Measurements from ENCODE around the gene GAB1.
A peak's percentile ranks its signal among the peaks of the same experiment; 100 is the strongest.

Gene GAB1

GRCh38 chr4:143313521-143313920, 23.2 kb upstream of the GAB1 start:
- Mint-ChIP-seq H3K27ac (no peak overlapping the region), H3K9me3 (no peaks in the 10 kb centered on the region), H3K27me3 (ENCODE audit: low read depth) (peaks cover 3% of the 10 kb centered on the region), H3K4me3 (no peak overlapping the region), H3K36me3 (ENCODE audit: low read depth) (no peaks in the 10 kb centered on the region), H3K4me1 (ENCODE audit: low read depth) (no peaks in the 10 kb centered on the region)

- no peak overlapping the region for H3K27ac Mint-ChIP-seq
- H3K4me3 Mint-ChIP-seq = no peak overlapping the region
These were observed 22.7 kb upstream of the GAB1 start for GRCh38 chr4:143313996-143314395.

GRCh38 chr4:143320113-143320512, 16.6 kb upstream of the GAB1 start:
- Mint-ChIP-seq H3K27me3 (ENCODE audit: low read depth) (peaks cover 9% of the 10 kb centered on the region), H3K27ac (no peak overlapping the region), H3K4me1 (ENCODE audit: low read depth) (no peaks in the 10 kb centered on the region), H3K4me3 (no peak overlapping the region), H3K9me3 (no peaks in the 10 kb centered on the region), H3K36me3 (ENCODE audit: low read depth) (no peaks in the 10 kb centered on the region)

More at GRCh38 chr4:143313996-143314395, 22.7 kb upstream of the GAB1 start:
- Mint-ChIP-seq H3K27me3 (ENCODE audit: low read depth) (peaks cover 4% of the 10 kb centered on the region), H3K9me3 (no peaks in the 10 kb centered on the region), H3K36me3 (ENCODE audit: low read depth) (no peaks in the 10 kb centered on the region), H3K4me1 (ENCODE audit: low read depth) (no peaks in the 10 kb centered on the region)

GRCh38 chr4:143326735-143327134, 9.9 kb upstream of the GAB1 start:
- Mint-ChIP-seq H3K27ac (no peak overlapping the region), H3K36me3 (ENCODE audit: low read depth) (no peaks in the 10 kb centered on the region), H3K4me1 (ENCODE audit: low read depth) (no peaks in the 10 kb centered on the region), H3K4me3 (no peak overlapping the region), H3K27me3 (ENCODE audit: low read depth) (peaks cover 7% of the 10 kb centered on the region), H3K9me3 (no peaks in the 10 kb centered on the region)

GRCh38 chr4:143329985-143330384, 6.7 kb upstream of the GAB1 start:
- no peak overlapping the region for H3K27ac Mint-ChIP-seq
- no peaks in the 10 kb centered on the region for H3K9me3 Mint-ChIP-seq
- H3K4me1 Mint-ChIP-seq (ENCODE audit: low read depth) = no peaks in the 10 kb centered on the region
- H3K36me3 Mint-ChIP-seq (ENCODE audit: low read depth) = no peaks in the 10 kb centered on the region
- H3K27me3 Mint-ChIP-seq (ENCODE audit: low read depth) = peaks cover 21% of the 10 kb centered on the region
- H3K4me3 Mint-ChIP-seq = no peak overlapping the region

- H3K36me3 Mint-ChIP-seq (ENCODE audit: low read depth) = no peaks in the 10 kb centered on the region
- peaks cover 6% of the 10 kb centered on the region for H3K4me1 Mint-ChIP-seq (ENCODE audit: low read depth)
- H3K27ac Mint-ChIP-seq = no peak overlapping the region
- H3K4me3 Mint-ChIP-seq = peak overlapping the region; percentile 89
- peaks cover 55% of the 10 kb centered on the region for H3K27me3 Mint-ChIP-seq (ENCODE audit: low read depth)
- no peaks in the 10 kb centered on the region for H3K9me3 Mint-ChIP-seq
These were observed 496 bp upstream of the GAB1 start for GRCh38 chr4:143335979-143336780.

- Mint-ChIP-seq H3K27ac (no peak overlapping the region), H3K4me3 (peak overlapping the region; percentile 89), H3K4me1 (ENCODE audit: low read depth) (peaks cover 6% of the 10 kb centered on the region), H3K36me3 (ENCODE audit: low read depth) (no peaks in the 10 kb centered on the region), H3K27me3 (ENCODE audit: low read depth) (peaks cover 63% of the 10 kb centered on the region), H3K9me3 (no peaks in the 10 kb centered on the region)
These were observed 1.1 kb downstream of the GAB1 start for GRCh38 chr4:143337600-143338287.

GRCh38 chr4:143338313-143338712, 1.6 kb downstream of the GAB1 start:
- Mint-ChIP-seq H3K4me1 (ENCODE audit: low read depth) (peaks cover 6% of the 10 kb centered on the region), H3K27me3 (ENCODE audit: low read depth) (peaks cover 65% of the 10 kb centered on the region), H3K4me3 (no peak overlapping the region), H3K9me3 (no peaks in the 10 kb centered on the region), H3K36me3 (ENCODE audit: low read depth) (no peaks in the 10 kb centered on the region), H3K27ac (no peak overlapping the region)

GRCh38 chr4:143339497-143339896, 2.8 kb downstream of the GAB1 start:
- H3K27ac Mint-ChIP-seq = no peak overlapping the region
- H3K4me1 Mint-ChIP-seq (ENCODE audit: low read depth) = peaks cover 6% of the 10 kb centered on the region
- H3K9me3 Mint-ChIP-seq = no peaks in the 10 kb centered on the region
- peaks cover 70% of the 10 kb centered on the region for H3K27me3 Mint-ChIP-seq (ENCODE audit: low read depth)
- H3K36me3 Mint-ChIP-seq (ENCODE audit: low read depth) = no peaks in the 10 kb centered on the region
- no peak overlapping the region for H3K4me3 Mint-ChIP-seq

- Mint-ChIP-seq H3K36me3 (ENCODE audit: low read depth) (no peaks in the 10 kb centered on the region), H3K4me3 (no peak overlapping the region), H3K4me1 (ENCODE audit: low read depth) (peaks cover 5% of the 10 kb centered on the region), H3K9me3 (no peaks in the 10 kb centered on the region), H3K27ac (no peak overlapping the region), H3K27me3 (ENCODE audit: low read depth) (peaks cover 70% of the 10 kb centered on the region)
These were observed 4.6 kb downstream of the GAB1 start for GRCh38 chr4:143341186-143341755.

GRCh38 chr4:143343276-143343831, 6.7 kb downstream of the GAB1 start:
- H3K9me3 Mint-ChIP-seq = no peaks in the 10 kb centered on the region
- no peak overlapping the region for H3K27ac Mint-ChIP-seq
- no peaks in the 10 kb centered on the region for H3K36me3 Mint-ChIP-seq (ENCODE audit: low read depth)
- peaks cover 58% of the 10 kb centered on the region for H3K27me3 Mint-ChIP-seq (ENCODE audit: low read depth)
- H3K4me3 Mint-ChIP-seq = no peak overlapping the region
- H3K4me1 Mint-ChIP-seq (ENCODE audit: low read depth) = no peaks in the 10 kb centered on the region

- Mint-ChIP-seq H3K27me3 (ENCODE audit: low read depth) (peaks cover 51% of the 10 kb centered on the region), H3K27ac (no peak overlapping the region), H3K36me3 (ENCODE audit: low read depth) (no peaks in the 10 kb centered on the region), H3K4me1 (ENCODE audit: low read depth) (no peaks in the 10 kb centered on the region), H3K9me3 (no peaks in the 10 kb centered on the region), H3K4me3 (no peak overlapping the region)
These were observed 7.4 kb downstream of the GAB1 start for GRCh38 chr4:143344041-143344440.

- Mint-ChIP-seq H3K27ac (no peak overlapping the region), H3K9me3 (no peaks in the 10 kb centered on the region), H3K36me3 (ENCODE audit: low read depth) (no peaks in the 10 kb centered on the region), H3K4me1 (ENCODE audit: low read depth) (no peaks in the 10 kb centered on the region), H3K27me3 (ENCODE audit: low read depth) (peaks cover 45% of the 10 kb centered on the region), H3K4me3 (no peak overlapping the region)
These were observed 8.1 kb downstream of the GAB1 start for GRCh38 chr4:143344774-143345173.

- H3K4me3 Mint-ChIP-seq = no peak overlapping the region
- H3K9me3 Mint-ChIP-seq = no peaks in the 10 kb centered on the region
- peaks cover 44% of the 10 kb centered on the region for H3K27me3 Mint-ChIP-seq (ENCODE audit: low read depth)
- no peaks in the 10 kb centered on the region for H3K36me3 Mint-ChIP-seq (ENCODE audit: low read depth)
- no peaks in the 10 kb centered on the region for H3K4me1 Mint-ChIP-seq (ENCODE audit: low read depth)
- no peak overlapping the region for H3K27ac Mint-ChIP-seq
These were observed 8.7 kb downstream of the GAB1 start for GRCh38 chr4:143345356-143345755.

- no peaks in the 10 kb centered on the region for H3K9me3 Mint-ChIP-seq
- no peaks in the 10 kb centered on the region for H3K36me3 Mint-ChIP-seq (ENCODE audit: low read depth)
- H3K27ac Mint-ChIP-seq = no peak overlapping the region
- peaks cover 40% of the 10 kb centered on the region for H3K27me3 Mint-ChIP-seq (ENCODE audit: low read depth)
- H3K4me1 Mint-ChIP-seq (ENCODE audit: low read depth) = no peaks in the 10 kb centered on the region
- no peak overlapping the region for H3K4me3 Mint-ChIP-seq
These were observed 9.5 kb downstream of the GAB1 start for GRCh38 chr4:143346206-143346605.
